ENCODE data around the gene VCAN.

Gene VCAN

DNA sequence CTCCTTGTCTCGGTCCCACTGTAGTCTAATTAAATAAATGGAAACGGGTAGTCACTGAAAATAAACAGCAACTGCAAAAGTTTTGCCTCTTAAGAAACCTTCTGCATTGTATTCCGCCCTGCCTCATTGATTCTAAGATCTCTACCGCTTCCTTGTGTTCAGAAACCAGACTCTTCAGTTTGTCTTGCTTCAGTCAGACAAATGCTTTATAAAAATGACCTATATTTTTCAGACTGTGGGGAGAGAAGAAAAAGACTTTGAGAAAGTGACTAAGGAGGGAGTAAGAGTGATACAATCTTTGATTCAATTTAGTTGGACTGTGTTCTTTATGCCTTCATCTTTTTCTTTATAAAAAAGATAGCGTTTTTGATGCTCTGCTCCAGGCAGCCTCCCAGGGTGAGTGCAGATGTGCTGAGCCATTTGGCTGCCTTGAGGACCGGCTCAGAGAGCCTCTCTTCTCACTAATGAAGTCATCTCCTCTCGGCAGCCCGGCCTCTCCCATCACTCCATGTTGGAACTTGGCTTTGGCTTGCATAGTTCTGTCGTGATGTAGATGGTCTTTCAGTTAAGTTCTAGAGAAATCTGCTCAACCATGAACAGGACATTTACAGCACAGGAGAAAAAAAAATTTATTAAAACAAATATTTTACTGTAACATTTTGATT lies 4.0 kb upstream of the VCAN start:
- H3K4me1 ChIP-seq (ENCODE audit: insufficient read depth, insufficient read length): no peaks in the 10 kb centered on the region
- no peak overlapping the region for H3K9ac ChIP-seq (ENCODE audit: insufficient read length, low read depth)
- no peaks in the 10 kb centered on the region for H3K36me3 ChIP-seq (ENCODE audit: insufficient read depth, insufficient read length, low read length)
- DNase-seq (ENCODE audit: low read depth, low spot score): no peak
- no peaks in the 10 kb centered on the region for H3K27me3 ChIP-seq (ENCODE audit: insufficient read depth, insufficient read length)
- no peak for TF ChIP-seq SUZ12 (IDR thresholded peaks at IDR 0.05; ENCODE audit: extremely low read depth, insufficient read depth, insufficient read length)
- no peak for TF ChIP-seq ZNF274 (IDR thresholded peaks at IDR 0.05; ENCODE audit: low read depth, low read length)
- TF ChIP-seq YY1 (IDR thresholded peaks at IDR 0.05; ENCODE audit: insufficient read depth, insufficient read length): no peak
- no peak overlapping the region for H3K4me3 ChIP-seq (ENCODE audit: insufficient read length, low read depth)
- peaks cover 13% of the 10 kb centered on the region; the same call in 1 of the 2 replicates for H3K9me3 ChIP-seq (ENCODE audit: insufficient read depth, low read length)

DNA sequence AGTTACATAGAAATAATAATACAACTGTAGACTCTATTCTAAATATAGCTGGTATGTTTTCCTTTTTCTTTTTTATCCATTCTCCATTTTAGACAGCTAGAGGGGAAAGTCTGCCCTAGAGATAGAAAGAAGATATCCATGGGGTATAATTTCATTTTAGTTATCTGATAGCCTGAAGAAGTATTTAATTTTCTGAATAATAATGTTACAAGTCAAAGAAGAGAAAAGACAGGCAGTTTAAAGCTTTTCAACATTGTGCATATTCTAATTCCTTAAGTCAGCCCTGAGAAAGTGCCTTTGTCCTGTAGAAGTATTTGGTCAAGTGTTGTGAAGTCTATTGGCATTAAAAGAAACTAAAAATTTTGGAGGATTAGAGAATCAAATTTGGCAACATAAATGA lies 2.5 kb upstream of the VCAN start:
- Histone ChIP-seq H3K4me1 (ENCODE audit: insufficient read depth, insufficient read length) (no peaks in the 10 kb centered on the region), H3K36me3 (ENCODE audit: insufficient read depth, insufficient read length, low read length) (no peaks in the 10 kb centered on the region), H3K9me3 (ENCODE audit: insufficient read depth, low read length) (peaks cover 12% of the 10 kb centered on the region; the same call in 1 of the 2 replicates), H3K4me3 (ENCODE audit: insufficient read length, low read depth) (no peak overlapping the region), H3K9ac (ENCODE audit: insufficient read length, low read depth) (no peak overlapping the region), H3K27me3 (ENCODE audit: insufficient read depth, insufficient read length) (no peaks in the 10 kb centered on the region)
- DNase-seq (ENCODE audit: low read depth, low spot score): no peak
- TF ChIP-seq YY1 (IDR thresholded peaks at IDR 0.05; ENCODE audit: insufficient read depth, insufficient read length) (no peak), ZNF274 (IDR thresholded peaks at IDR 0.05; ENCODE audit: low read depth, low read length) (no peak), SUZ12 (IDR thresholded peaks at IDR 0.05; ENCODE audit: extremely low read depth, insufficient read depth, insufficient read length) (no peak)

DNA sequence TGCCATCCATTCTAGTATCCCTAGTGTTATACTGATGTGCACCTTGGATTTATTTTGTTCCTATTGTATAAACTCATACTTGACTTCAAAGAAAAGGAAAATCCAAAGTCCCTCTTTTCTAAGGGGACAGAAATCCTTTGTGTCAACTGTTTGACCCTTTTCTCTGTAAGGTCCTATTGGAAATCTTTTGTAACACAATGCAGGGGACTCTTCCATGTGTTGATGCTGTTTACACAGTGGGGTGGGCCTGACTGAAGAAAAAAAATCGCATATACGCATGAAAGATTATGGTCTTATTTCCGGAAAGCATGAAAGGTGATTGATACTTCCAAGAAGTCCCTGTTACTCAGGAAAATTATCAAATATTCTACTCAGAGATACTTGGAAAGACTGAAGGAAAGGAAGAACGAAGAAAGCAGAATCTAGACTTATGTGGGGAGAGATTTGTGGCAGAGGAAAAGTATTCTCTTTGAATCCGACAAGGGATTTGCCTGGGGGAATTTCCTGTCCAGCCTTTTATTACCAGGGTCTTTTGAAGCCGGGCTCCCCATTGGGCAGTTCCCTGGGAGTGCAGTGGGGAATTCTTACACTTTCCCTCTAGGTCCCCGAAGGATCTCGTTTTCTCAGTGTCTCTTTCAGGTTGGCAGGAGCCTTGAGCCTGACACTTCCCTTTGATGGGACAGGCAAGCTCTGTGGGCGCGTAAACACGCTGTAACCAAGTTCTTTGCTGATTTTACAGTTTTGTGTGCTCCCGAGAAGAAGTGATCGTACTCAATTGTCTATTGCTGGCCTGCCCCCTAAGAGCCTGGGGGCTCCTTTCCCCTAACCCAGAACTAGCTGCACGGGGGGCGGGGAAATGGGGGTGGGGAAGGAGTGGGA lies 779 bp upstream of the VCAN start:
- Histone ChIP-seq H3K4me1 (ENCODE audit: insufficient read depth, insufficient read length) (no peaks in the 10 kb centered on the region), H3K9me3 (ENCODE audit: insufficient read depth, low read length) (peaks cover 8% of the 10 kb centered on the region; the same call in 1 of the 2 replicates), H3K4me3 (ENCODE audit: insufficient read length, low read depth) (peak overlapping the region; percentile 85), H3K36me3 (ENCODE audit: insufficient read depth, insufficient read length, low read length) (no peaks in the 10 kb centered on the region), H3K9ac (ENCODE audit: insufficient read length, low read depth) (peak overlapping the region; percentile 33), H3K27me3 (ENCODE audit: insufficient read depth, insufficient read length) (no peaks in the 10 kb centered on the region)
- TF ChIP-seq SUZ12 (IDR thresholded peaks at IDR 0.05; ENCODE audit: extremely low read depth, insufficient read depth, insufficient read length) (no peak), ZNF274 (IDR thresholded peaks at IDR 0.05; ENCODE audit: low read depth, low read length) (no peak), YY1 (IDR thresholded peaks at IDR 0.05; ENCODE audit: insufficient read depth, insufficient read length) (no peak)
- no peak for DNase-seq (ENCODE audit: low read depth, low spot score)

DNA sequence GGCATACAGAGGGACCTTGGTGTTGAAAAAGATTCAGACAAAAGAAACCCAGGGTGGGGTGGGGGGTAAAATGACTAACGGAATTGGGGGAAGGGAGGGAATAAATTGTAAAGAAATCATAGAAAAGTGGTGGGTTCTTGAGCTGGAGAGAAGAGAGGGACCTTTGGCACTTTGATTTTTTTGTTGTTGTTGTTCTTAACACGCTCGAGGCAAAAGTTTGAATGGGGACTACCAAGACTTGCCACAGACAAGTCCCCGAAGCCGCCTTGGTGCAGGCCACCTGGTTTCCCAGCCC lies 616 bp downstream of the VCAN start:
- Histone ChIP-seq H3K4me1 (ENCODE audit: insufficient read depth, insufficient read length) (no peaks in the 10 kb centered on the region), H3K4me3 (ENCODE audit: insufficient read length, low read depth) (peak overlapping the region; percentile 85), H3K9ac (ENCODE audit: insufficient read length, low read depth) (peak overlapping the region; percentile 93), H3K9me3 (ENCODE audit: insufficient read depth, low read length) (peaks cover 18% of the 10 kb centered on the region), H3K27me3 (ENCODE audit: insufficient read depth, insufficient read length) (no peaks in the 10 kb centered on the region), H3K36me3 (ENCODE audit: insufficient read depth, insufficient read length, low read length) (no peaks in the 10 kb centered on the region)
- DNase-seq (ENCODE audit: low read depth, low spot score): no peak
- TF ChIP-seq ZNF274 (IDR thresholded peaks at IDR 0.05; ENCODE audit: low read depth, low read length) (no peak), YY1 (IDR thresholded peaks at IDR 0.05; ENCODE audit: insufficient read depth, insufficient read length) (no peak), SUZ12 (IDR thresholded peaks at IDR 0.05; ENCODE audit: extremely low read depth, insufficient read depth, insufficient read length) (no peak)

DNA sequence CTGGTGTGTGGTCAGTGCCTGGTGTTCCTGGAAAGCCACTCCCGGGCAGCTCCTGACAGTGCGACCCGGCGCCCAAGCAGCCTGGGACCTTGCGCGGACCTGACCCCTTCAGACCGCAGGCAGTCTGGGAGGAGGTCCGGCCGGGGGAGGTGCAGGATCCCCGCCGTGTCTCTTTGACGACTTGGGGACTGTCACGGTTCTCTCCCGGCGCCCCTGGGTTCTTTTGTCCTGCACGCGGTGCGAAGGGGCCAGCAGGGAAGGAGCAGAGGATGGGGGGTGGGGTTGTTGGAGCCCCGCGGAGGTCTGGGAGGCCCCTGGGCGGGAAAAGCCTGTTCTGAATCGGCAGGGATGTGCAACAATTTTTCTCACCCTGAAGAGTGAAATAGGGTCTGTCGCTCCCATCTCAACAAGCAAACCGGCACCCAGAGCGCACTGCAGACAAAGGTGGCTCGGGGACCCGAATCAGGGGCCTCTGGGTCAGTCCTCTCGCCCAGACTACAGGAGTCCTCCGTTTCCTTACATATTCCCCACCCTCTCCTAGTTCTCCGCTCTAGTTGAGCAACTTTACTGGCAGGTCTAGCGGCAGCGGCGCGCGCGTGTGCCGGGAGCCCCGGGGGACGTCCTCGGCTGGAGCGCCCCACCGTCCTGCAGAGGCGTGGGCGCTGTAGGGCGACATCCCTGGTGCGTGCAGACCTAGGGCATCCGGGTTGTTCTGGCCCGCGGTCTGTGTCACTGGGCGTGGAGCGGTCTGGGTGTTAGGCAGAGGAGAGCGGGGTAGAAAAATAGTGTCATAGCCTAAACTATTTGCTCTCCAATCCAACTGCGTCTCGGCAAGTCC lies 1.2 kb downstream of the VCAN start:
- no peaks in the 10 kb centered on the region for H3K36me3 ChIP-seq (ENCODE audit: insufficient read depth, insufficient read length, low read length)
- H3K9me3 ChIP-seq (ENCODE audit: insufficient read depth, low read length): peaks cover 24% of the 10 kb centered on the region
- no peaks in the 10 kb centered on the region for H3K27me3 ChIP-seq (ENCODE audit: insufficient read depth, insufficient read length)
- no peak for DNase-seq (ENCODE audit: low read depth, low spot score)
- peak overlapping the region; percentile 85 for H3K4me3 ChIP-seq (ENCODE audit: insufficient read length, low read depth)
- TF ChIP-seq ZNF274 (IDR thresholded peaks at IDR 0.05; ENCODE audit: low read depth, low read length) (no peak), YY1 (IDR thresholded peaks at IDR 0.05; ENCODE audit: insufficient read depth, insufficient read length) (no peak), SUZ12 (IDR thresholded peaks at IDR 0.05; ENCODE audit: extremely low read depth, insufficient read depth, insufficient read length) (no peak)
- peak overlapping the region; percentile 93 for H3K9ac ChIP-seq (ENCODE audit: insufficient read length, low read depth)
- H3K4me1 ChIP-seq (ENCODE audit: insufficient read depth, insufficient read length): no peaks in the 10 kb centered on the region

DNA sequence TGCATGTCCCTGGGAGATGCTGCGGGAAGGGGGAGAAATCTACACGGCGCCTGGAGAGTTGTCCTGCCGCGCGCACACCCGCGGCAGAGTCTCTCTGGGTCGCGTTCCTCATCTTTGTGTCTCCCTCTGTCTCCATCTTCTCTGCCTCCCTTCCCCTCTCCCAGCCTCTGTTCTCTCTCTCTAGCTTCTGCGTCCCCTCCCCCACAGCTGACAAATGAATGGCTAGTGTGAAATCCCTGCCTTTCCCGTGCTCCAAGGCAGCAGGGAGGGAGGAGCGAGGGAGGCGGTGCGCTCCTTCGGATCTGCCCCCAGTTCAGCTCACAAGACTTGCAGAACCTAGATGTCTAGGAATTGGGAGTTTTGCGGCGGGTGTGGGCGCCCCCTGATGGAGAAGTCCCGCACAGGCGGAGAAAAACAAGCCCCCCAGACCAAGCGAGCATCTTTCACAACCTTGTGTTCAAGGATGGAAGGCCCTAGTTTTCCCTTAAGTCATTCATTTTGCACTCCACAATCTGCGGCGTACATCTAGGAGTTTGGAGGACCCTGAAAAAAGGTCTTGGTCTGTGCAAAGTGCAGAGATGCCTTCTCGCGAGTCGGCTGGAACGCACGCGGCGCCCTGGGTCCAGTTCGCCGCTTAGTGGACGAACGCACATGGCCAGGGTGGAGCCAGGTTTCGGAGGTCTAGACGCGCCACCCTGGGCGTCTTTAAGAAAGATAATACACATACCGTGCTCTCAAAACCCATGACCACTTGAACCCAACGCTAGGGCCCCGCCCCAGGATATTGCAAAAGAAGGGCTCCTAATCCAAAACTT lies 2.0 kb downstream of the VCAN start:
- Histone ChIP-seq H3K27me3 (ENCODE audit: insufficient read depth, insufficient read length) (no peaks in the 10 kb centered on the region), H3K9me3 (ENCODE audit: insufficient read depth, low read length) (peaks cover 32% of the 10 kb centered on the region), H3K4me3 (ENCODE audit: insufficient read length, low read depth) (peak overlapping the region; percentile 85), H3K4me1 (ENCODE audit: insufficient read depth, insufficient read length) (no peaks in the 10 kb centered on the region), H3K36me3 (ENCODE audit: insufficient read depth, insufficient read length, low read length) (no peaks in the 10 kb centered on the region), H3K9ac (ENCODE audit: insufficient read length, low read depth) (peak overlapping the region; percentile 93)
- TF ChIP-seq ZNF274 (IDR thresholded peaks at IDR 0.05; ENCODE audit: low read depth, low read length): no peak
- DNase-seq (ENCODE audit: low read depth, low spot score): peak; percentile 92
